ENCODE measurements around the gene FPR2.
A peak's percentile ranks its signal among the peaks of the same experiment; 100 is the strongest.
"Not testable (repeated sequence)": the region's sequence is repeated elsewhere in the genome, so short reads cannot be mapped to it uniquely, and the experiment has no call there.

FPR2 gene

DNA sequence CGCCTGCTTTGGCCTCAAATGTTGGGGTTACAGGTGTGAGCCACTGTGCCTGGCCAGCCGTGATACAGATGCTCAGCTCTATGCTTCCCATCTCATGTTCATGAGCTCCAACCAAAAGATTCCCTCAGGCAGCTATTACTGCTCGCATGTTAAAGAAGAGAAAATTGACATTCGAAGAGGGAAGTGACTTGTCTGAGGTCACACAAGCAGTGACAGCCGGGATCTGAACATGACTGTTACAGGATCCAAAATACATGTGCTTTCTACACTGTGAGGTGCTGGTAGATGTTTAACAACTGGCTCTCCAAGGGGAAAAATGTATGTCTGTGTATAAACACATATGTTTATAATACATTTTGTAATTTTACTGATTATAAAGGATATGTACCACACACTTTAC lies 20.6 kb upstream of the FPR2 start:
- DNase-seq = no peak

DNA sequence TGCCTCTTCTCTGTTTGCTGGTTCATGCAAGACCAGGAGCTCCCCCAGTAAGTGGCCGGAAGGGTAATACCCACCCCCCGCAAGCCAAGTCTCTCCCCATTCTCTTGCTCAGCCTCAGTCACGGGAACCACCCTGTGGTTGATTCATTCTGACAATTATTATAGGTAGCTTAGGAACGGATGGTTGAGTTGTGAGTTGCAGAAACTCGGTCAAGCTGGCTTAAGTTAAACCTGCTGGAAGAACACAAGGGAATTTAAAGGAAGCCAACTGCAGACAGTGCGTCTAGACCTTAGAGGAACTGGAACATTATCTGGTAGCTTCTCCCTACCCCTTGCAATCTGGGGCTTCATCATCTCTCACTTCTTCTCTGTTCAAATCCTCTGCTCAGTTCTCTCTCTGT lies 18.2 kb upstream of the FPR2 start:
- DNase-seq = no peak

- no peak for DNase-seq
Measured at GRCh38 chr19:51743405-51743804, 17.6 kb upstream of the FPR2 start.

- DNase-seq = no peak
Measured at GRCh38 chr19:51746731-51747130, 14.2 kb upstream of the FPR2 start.

GRCh38 chr19:51749979-51750378 lies 11.0 kb upstream of the FPR2 start:
- DNase-seq = no peak

DNA sequence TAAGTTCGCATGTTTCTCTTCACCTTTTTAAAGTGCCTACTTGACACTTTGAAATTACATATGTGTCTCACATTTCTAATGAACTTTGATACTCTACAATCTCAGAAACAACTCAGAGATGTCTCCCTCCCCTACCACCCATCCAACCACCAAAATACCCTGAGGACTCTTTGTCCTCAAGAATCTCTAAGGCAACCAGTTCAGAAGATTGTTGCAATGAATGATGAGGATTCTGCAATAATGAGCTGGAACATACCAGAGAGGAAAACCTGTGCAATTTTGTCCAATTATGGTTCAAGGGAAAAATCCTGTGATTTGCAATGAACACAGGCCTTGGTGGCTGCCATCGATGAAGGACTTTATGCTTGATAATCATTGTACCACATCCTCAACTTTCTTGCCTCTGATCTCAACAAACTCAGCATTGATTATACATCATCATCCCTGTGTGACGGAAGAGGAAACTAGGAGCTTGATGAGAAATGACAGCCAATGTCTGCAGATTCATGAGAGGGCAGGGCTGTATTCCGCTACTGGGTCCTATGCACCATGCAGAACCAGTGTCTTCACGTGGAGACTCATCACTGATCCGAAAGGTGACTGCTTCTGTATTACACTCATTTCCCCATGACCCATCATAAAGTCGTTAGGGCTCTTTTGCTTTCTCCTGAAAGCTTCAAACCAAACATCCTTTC lies 10.4 kb upstream of the FPR2 start:
- no peak for DNase-seq

DNA sequence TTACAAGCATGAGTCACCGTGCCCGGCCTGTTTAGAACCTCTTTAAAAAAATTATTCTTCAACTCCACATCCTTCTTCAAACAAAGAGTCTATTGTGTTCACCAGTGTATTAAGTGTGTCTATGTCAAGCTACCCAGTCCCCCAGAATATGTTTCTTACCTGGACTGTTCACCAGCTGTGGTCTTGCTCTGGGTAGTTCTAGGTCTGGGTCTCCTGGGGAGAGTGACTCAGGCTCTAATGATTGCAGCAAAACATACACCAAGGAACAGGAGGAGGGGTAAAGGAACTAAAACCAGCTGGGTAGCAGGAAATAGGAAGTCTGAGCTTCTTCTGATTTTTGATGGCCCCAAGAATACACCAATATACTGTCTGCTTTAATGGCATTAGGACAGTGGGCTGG lies 9.3 kb upstream of the FPR2 start, which contains the start of gene FPR1:
Gene FPR1 (minus strand): TSS at position 224 of the 400 bp plus-strand sequence. CDS start 4,884 bp downstream, outside the sequence.
- DNase-seq = no peak

GRCh38 chr19:51754109-51754508 lies 6.9 kb upstream of the FPR2 start:
- DNase-seq = no peak

DNA sequence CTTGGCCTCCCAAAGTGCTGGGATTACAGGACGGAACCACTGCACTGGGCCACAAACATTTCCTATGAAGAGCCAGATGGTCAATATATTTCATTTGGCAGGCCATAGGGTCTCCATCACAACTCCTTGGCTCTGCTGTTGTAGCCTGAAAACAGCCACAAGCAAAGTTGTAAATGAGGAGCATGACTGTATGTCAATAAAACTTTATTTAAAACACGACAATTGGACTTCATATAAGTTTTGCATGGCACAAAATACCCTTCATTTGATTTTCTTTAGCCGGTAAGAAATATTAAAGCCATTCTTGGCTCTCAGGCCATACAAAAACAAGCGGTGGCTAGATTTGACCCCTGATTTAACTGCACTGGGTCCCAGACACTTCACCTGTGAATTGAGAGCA lies 6.2 kb upstream of the FPR2 start:
- DNase-seq = no peak

DNA sequence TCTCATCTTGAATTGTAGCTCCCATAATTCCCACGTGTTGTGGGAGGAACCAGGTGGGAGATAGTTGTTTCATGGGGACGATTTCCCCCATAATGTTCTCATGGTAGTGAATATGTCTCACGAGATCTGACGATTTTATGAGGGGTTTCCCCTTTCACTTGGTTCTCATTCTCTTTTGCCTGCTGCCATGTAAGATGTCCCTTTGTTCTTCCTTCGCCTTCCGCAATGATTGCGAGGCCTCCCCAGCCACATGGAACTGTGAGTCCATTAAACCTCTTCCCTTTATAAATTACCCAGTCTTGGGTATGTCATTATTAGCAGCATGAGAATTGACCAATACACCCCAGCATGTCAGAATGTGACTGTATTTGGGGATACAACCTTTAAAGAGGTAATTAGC lies 5.4 kb upstream of the FPR2 start:
- no peak for DNase-seq

GRCh38 chr19:51761696-51762095 lies 716 bp downstream of the FPR2 start:
- DNase-seq = no peak

GRCh38 chr19:51765086-51765485 lies 4.1 kb downstream of the FPR2 start:
- DNase-seq = no peak

DNA sequence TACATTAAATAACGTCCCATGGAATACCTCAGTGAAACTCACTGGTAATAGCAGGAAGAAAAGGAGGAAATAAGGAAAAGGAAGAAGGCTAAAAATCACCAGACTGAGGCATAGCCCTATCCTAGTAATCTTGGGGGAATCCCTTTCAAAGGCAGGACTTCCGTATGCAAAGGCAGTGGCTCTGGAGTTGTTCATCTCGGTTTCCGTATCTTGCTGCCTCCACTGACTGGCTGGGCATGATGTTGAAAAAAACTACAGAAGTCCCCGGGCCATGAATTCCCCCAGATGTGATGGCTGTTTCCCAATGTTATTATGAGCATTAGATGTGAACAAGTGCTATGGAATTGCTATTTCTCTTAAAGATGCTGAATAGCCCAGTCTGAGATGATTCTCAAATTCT lies 5.5 kb downstream of the FPR2 start:
- no peak for DNase-seq

DNA sequence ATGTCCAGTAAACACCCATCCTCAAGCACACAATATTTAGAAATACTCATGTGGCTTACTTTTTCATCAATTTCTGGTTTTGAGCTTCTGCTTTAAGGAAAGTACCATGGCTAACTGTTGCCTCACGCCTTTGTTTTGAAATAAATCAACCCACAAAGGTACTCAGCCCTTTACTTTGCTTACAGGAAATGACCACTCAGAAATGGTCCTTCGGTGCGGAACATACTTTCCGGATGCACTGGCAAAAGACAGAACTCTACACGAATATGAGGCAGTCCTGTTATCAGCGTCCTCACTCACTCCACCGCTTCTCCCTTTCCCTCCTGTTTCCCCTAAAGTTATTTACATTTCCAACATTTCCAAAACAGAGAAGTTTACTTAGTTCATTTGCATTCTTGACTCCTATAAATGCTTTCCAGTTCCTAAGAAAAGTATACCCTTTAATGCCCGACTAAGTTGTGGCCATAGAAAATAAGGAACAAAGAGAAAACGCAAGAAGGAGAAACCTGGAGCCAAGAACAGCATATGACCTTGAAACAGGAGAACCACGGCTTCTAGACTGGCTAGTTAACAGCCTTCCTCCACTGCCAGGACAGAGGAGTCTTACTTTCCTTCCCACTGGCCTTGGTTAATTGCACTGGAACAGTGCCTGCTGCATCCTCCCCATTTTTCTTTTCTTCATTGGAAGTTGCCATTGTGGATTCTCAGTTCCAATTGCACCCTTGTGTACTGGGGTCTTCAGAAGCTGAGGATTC lies 10.6 kb downstream of the FPR2 start:
- DNase-seq = no peak

GRCh38 chr19:51772977-51773376 lies 12.0 kb downstream of the FPR2 start:
- no peak for DNase-seq

DNA sequence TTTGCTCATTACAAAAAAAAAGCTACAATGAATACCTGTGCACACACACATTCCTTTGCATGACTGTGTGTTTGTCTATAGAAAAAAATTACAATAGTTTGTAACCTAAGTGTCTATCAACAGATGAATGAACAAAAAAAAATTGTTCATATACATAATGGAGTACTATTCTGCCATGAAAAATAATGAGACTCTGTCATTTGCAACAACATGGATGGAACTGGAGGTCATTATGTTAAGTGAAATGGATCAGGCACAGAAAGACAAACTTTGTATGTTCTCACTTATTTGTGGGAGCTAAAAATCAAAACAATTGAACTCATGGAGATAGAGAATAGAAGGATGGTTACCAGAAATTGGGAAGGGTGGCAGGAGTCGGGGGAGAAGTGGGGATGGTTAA lies 15.6 kb downstream of the FPR2 start:
- DNase-seq = not testable (repeated sequence)

- peak; percentile 4 for DNase-seq
Measured at GRCh38 chr19:51777570-51778462, 16.8 kb downstream of the FPR2 start.

- no peak for DNase-seq
Measured at GRCh38 chr19:51779181-51779580, 18.2 kb downstream of the FPR2 start.

GRCh38 chr19:51779703-51780102 lies 18.7 kb downstream of the FPR2 start:
- no peak for DNase-seq

GRCh38 chr19:51780270-51780669 lies 19.3 kb downstream of the FPR2 start:
- DNase-seq = no peak

- DNase-seq = no peak
Measured at GRCh38 chr19:51781999-51782398, 21.0 kb downstream of the FPR2 start.

DNA sequence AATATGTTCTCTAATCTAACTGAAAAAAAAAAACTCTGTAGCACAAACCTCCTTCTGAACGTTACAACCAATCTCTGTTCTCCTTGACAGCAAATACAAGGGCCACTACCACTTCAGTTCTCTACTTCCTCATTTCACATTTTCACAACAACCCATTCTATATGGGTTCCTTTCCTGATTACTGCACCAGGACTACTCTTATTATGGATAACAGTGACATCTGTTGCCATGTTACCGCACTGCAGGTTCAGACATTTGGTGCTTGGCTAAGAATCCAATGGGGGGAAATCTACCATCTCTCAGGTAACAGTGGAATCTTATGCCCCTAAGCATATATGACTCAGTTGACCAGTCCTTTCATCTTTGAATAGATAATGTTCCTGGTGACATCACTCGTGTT lies 22.4 kb downstream of the FPR2 start:
- DNase-seq = no peak

DNA sequence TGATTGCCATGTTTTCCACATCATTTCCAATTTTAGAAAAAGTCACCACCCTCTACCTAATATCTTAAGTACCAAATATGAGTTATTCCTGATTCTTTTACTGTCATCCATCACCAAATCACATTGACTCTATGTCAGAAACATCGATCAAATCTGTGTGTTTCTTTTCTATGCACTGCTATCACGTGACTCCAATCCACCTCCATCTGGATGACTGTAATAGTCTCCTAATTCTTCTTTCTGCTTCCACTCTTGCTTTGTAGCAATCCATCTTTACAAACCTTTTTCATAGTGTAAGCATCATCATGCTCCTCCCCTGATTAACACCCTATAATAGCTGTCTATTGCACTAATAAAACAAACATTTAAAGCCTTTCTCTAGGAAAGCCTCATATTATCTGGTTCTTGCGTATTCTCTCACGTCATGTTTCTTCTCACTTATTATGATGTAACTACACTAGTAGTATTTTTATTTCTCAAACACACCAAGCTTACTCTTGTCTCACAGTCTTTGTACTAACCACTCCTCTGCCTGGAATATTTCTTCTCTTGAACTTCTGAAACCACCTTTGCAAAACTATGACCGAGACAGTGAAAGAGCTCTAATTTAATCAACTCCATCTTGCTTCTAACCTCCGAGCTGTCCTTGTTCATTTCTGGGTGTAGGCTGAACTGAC lies 23.3 kb downstream of the FPR2 start:
- DNase-seq = no peak

Data from stimulated activated naive CD4-positive, alpha-beta T cell treated with Interleukin-2 at 50 U/mL for 16 hours (primary cell).